ENCODE results near the gene NOD1.

Gene NOD1

DNA sequence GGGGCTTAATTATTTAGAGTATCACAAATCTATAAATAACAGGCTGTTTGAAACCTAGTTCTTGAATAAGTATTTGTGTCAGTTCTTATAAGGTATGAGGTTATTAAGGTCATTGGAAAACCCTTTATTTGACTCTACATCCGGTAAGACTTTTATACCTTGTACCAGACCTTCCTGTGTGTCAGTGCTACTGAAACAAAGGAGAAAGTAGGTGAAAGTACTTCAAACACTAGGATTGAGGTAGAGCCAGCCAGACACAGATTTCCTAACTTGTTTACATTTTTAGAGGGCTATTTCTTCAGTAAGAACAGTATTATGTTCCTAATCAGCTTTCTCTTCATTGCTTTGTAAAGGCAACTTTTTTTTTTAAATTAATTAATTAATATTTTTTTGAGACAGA lies 100.3 kb downstream of the NOD1 start:
- DNase-seq (ENCODE audit: insufficient read length, low spot score) (no peak), FAIRE-seq (no peak)

Data from HTR-8/SVneo (cell line).